Adrenal gland (tissue), 12 donors: ENCODE measurements around the gene NECTIN1. TPM values are rescaled to one million over a fixed set of nuclear protein-coding genes. Genes with fewer than 3 reads are reported as not detected.

Source experiments
- DNase-seq, 7 donors: peaks; one replicate each; pipeline ENCODE4 v3.0.0-alpha.2; 2019 to 2020
- H3K27ac ChIP-seq, 5 donors: fragments of 200-600 bp; sonication (generic) in 4 of 5; 1 replicate in 3 of 5; 2 replicates in 2 of 5; pipeline versions ENCODE4 v1.5.1 to v1.8.0; 2016 to 2020; ENCODE audit warnings: mild to moderate bottlenecking in 1 of 5
- H3K27me3 ChIP-seq: fragments of 200-600 bp; 2 replicates; pipeline ENCODE4 v1.8.0; 2021
- H3K36me3 ChIP-seq, 2 donors: fragments of 200-600 bp; replicated peaks in 1 of 2; 1 replicate in 1 of 2; 2 replicates in 1 of 2; pipeline versions ENCODE4 v1.5.1 to v1.8.0; 2018 to 2022
- H3K4me1 ChIP-seq, 2 donors: fragments of 200-600 bp; replicated peaks in 1 of 2; 1 replicate in 1 of 2; 2 replicates in 1 of 2; pipeline versions ENCODE4 v1.5.1 to v1.8.0; 2018 to 2021
- H3K4me3 ChIP-seq, 4 donors: fragments of 200-600 bp; sonication (generic) in 3 of 4; one replicate each; pipeline ENCODE4 v1.5.1; 2016 to 2018
- H3K9me3 ChIP-seq, 3 donors: fragments of 200-600 bp; sonication (generic) in 1 of 3; replicated peaks in 1 of 3; 1 replicate in 2 of 3; 2 replicates in 1 of 3; pipeline versions ENCODE4 v1.5.1 to v1.8.0; 2016 to 2021
- POLR2A ChIP-seq, 2 donors: fragments of 450-650 bp; IDR thresholded peaks; one replicate each; pipeline ENCODE4 v1.6.1; 2017; ENCODE audit warnings: antibody characterized with exemption in 2 of 2, mild to moderate bottlenecking in 2 of 2, moderate library complexity in 1 of 2
- WGBS, 4 donors: extraction: QIAGEN DNeasy Blood & Tissue Kit in 2 of 4; methylation state at CpG; one replicate each; pipeline versions ENCODE4 v1.1.5 to v1.1.7; 2013 to 2017; 5-methylcytosine and 5-hydroxymethylcytosine counted together
- intact Hi-C, 2 donors: fragments of 100-400 bp; cut with DNase I; formaldehyde crosslinking; loops; one replicate each; pipeline versions ENCODE4 v1.14.1 to v1.15.0; 2022 to 2023
- polyA plus RNA-seq, 3 donors: library from polyadenylated mRNA; stranded (reverse); fragments of 200-250 nt in 2 of 3; fragments of 350-450 nt in 1 of 3; fragmentation: Illumina TruSeq in 1 of 3; extraction: RNeasy Lipid Tissue Mini Kit (QIAGEN cat#74804) in 1 of 3; gene quantifications; one replicate each; pipeline ENCODE4 v1.2.3, GENCODE V29; 2013 to 2014
- total RNA-seq, 9 donors: library from RNA; depleted of rRNA in 4 of 9; stranded (reverse); fragments of >200 nt in 4 of 9; fragments of 120-200 nt in 1 of 9; fragmentation: NEBNext Ultra II Directional in 1 of 9; extraction: Animal tissue kit (Norgen Biotek cat#: 25700) in 1 of 9; gene quantifications; one replicate each; pipeline versions ENCODE4 v1.1.0 to v1.2.4, GENCODE V29; 2013 to 2023
- TF ChIP-seq, protein P1 (sequence below), 6 experiments: fragments of 450-650 bp in 4 of 6; fragments of 200-600 bp in 2 of 6; sonication (generic) in 1 of 6; IDR thresholded peaks; 1 replicate in 5 of 6; 2 replicates in 1 of 6; pipeline versions ENCODE4 v1.5.1 to v1.8.0; 2016 to 2021; ENCODE audit warnings: antibody characterized with exemption in 6 of 6, mild to moderate bottlenecking in 2 of 6, moderate library complexity in 1 of 6
- donor health status: healthy with polysubstance abuse.
- donor health status: Bipolar disorder and iron deficiency.
- donor health status: DM: yes; HTN: yes; CAD: no.
- donor health status: DM: no; HTN: no; CAD: no.
- donor health status: DM: no; HTN: no; CAD: no.
- donor health status: DM: yes; HTN: yes; CAD: no.

The NECTIN1 gene
- total and polyA plus RNA-seq, 12 donors: 1.6 to 19.6 (median 5.4) TPM

DNA sequence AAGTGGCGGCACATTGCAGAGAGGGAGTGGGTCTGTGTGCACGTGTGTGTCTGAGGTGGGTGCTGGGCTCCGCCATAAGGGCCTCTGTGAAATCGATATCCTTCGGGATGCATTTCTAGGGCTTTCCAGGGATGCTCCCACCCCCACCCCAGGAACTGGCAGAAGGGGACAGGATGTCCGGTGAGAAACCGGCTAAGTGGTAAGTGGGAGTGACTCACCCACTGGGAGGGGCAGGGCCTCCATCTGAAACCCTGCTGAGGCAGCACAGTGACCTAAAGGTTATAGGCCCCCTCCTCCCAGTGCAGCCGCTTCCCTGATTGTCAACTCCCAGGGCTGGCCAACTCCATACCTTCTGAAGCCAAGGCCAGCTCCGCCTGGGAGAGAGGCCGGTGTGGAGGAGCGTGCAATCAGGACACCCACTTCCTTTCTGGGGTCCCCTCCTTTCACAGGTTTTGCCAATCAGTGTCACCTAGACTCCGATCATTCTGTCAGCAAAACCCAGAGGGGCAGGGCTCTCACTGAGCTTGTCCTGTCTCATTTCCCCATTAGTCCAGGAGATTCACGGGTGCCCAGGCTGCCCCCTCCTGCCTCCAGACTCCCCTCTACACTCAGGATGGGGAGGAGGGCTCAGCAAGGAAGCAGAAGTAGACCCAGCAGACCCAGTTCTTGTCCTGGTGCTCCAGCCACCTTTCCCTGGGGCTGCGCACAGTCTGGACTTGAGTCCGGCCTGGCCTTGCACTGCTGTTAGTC lies 44.5 kb downstream of the NECTIN1 start:
- intact Hi-C loops: no loop called here
- peak in 3 of 7 donors; percentile 23 to 35 (median 29) for DNase-seq
- WGBS, 4 donors: 66 to 71% (median 68%) methylated on average over 11 to 15 of the region's 15 CpGs
- Histone ChIP-seq H3K27ac (no peak overlapping the region), H3K27me3 (no peaks in the 10 kb centered on the region), H3K4me1 (peaks cover 0 to 8% of the 10 kb centered on the region in 2 donors), H3K9me3 (no peaks in the 10 kb centered on the region), H3K36me3 (no peaks in the 10 kb centered on the region), H3K4me3 (no peak overlapping the region)
- TF ChIP-seq, protein P1, sequence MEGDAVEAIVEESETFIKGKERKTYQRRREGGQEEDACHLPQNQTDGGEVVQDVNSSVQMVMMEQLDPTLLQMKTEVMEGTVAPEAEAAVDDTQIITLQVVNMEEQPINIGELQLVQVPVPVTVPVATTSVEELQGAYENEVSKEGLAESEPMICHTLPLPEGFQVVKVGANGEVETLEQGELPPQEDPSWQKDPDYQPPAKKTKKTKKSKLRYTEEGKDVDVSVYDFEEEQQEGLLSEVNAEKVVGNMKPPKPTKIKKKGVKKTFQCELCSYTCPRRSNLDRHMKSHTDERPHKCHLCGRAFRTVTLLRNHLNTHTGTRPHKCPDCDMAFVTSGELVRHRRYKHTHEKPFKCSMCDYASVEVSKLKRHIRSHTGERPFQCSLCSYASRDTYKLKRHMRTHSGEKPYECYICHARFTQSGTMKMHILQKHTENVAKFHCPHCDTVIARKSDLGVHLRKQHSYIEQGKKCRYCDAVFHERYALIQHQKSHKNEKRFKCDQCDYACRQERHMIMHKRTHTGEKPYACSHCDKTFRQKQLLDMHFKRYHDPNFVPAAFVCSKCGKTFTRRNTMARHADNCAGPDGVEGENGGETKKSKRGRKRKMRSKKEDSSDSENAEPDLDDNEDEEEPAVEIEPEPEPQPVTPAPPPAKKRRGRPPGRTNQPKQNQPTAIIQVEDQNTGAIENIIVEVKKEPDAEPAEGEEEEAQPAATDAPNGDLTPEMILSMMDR (IDR thresholded peaks at IDR 0.05): no peak
- no peak for TF ChIP-seq POLR2A (IDR thresholded peaks at IDR 0.05)

DNA sequence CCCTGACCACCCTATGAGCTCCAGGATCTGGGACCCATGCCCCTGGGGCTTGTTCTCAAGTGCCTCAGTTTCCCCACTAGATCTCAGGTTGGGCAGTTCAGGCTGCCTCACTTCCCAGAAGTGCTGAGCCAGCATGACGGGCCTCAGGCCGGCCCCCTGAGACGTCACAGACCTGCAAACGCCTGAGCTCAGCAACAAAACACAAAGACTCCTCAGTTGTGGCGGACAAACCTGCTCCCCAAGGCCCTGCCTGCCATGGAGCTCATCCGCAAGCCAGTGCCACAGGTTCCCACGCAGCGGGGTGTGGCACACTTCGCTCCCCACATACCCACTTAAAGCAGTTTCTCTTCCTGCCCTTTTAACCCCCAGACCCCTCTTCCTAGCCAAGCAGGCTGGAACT lies 45.2 kb downstream of the NECTIN1 start:
- Histone ChIP-seq H3K9me3 (no peaks in the 10 kb centered on the region), H3K4me1 (peaks cover 0 to 8% of the 10 kb centered on the region in 2 donors), H3K36me3 (no peaks in the 10 kb centered on the region), H3K27me3 (no peaks in the 10 kb centered on the region), H3K4me3 (no peak overlapping the region), H3K27ac (no peak overlapping the region)
- intact Hi-C loops: no loop called here
- 74 to 86% (median 81%) methylated on average over 4 to 9 of the region's 9 CpGs for WGBS, 4 donors
- TF ChIP-seq POLR2A (IDR thresholded peaks at IDR 0.05): no peak
- TF ChIP-seq, protein P1 (IDR thresholded peaks at IDR 0.05): no peak
- no peak for DNase-seq

DNA sequence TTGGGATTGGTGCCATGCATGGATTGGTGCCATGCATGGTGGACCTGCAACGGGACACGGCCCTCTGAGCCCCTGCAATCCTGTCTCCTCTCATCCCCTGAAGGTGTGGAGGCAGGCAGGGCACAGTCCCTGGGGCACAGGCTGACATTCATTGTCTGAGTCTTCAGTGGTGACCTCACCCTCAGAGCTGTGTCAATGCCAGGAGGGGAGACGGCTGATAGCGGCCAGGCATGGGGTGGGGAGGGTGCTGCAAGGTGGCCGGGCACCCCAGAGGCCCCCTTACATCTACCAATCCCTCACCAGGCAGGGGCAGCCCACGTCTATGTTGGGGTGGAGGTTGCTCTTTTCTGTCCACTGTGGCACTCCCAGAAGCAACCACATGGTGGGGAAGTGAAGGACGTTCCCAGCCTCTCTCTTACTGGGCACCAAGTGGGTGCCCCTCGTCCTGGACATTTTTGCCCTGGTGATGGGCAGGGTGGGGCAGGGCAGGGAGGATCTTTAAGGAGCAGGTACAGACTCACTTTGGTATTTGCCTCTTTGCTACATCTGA lies 47.6 kb downstream of the NECTIN1 start:
- Histone ChIP-seq H3K4me3 (no peak overlapping the region), H3K27ac (peak overlapping the region in 1 of 5 donors; percentile 21), H3K9me3 (no peaks in the 10 kb centered on the region), H3K4me1 (peaks cover 0 to 8% of the 10 kb centered on the region in 2 donors), H3K36me3 (no peaks in the 10 kb centered on the region), H3K27me3 (no peaks in the 10 kb centered on the region)
- no peak for TF ChIP-seq POLR2A (IDR thresholded peaks at IDR 0.05)
- TF ChIP-seq, protein P1 (IDR thresholded peaks at IDR 0.05): peak in 1 of 6 experiments; percentile 21
- DNase-seq: no peak
- WGBS, 4 donors: 63 to 66% (median 65%) methylated on average over 3 to 8 of the region's 8 CpGs
- intact Hi-C loops: no loop called here

DNA sequence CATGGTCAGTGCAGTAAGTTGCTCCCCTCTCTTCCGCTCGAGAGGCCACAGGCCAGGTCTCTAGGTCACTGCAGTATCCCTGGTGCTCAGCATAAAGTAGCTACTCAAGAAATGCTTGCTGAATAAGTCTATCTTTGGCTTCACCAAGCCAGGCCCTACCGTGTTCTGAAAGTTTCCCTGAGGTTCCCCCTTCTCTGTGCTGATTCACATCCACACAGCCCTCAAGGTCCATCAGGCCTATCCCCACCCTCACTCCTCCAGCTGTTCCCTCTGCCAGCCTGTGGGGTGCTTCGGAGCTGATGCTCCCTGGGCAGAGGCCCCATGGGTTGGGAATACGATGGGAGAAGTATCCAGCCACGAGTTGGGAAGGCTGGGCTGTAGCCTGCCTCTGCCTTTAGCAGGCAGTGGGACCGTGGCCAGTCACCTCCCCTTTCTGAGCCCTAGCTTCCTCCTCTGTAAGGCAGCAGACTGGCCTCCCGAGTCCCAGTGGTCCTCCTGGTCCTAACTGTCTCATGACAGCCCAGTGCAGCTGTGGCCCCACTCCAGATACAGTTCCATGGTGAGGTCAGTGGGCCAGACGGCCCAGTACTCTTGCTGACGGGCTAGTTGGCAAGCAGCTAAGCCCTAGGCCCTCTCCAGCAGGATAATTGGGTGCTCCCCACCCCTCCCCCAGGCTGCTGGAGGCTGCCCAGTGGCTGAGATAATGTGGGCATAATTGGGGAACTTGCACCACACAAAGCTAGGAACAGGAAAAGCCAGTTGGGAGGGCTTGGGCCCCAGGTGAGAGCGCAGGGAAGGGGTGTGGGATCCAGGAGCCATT lies 48.2 kb downstream of the NECTIN1 start:
- Histone ChIP-seq H3K9me3 (no peaks in the 10 kb centered on the region), H3K27me3 (no peaks in the 10 kb centered on the region), H3K4me3 (no peak overlapping the region), H3K4me1 (peaks cover 0 to 8% of the 10 kb centered on the region in 2 donors), H3K36me3 (no peaks in the 10 kb centered on the region), H3K27ac (peak overlapping the region in 1 of 5 donors; percentile 21)
- WGBS, 4 donors: 60 to 80% (median 65%) methylated on average over 5 to 11 of the region's 11 CpGs
- TF ChIP-seq POLR2A (IDR thresholded peaks at IDR 0.05): no peak
- TF ChIP-seq, protein P1 (IDR thresholded peaks at IDR 0.05): no peak
- intact Hi-C loops: no loop called here
- DNase-seq: peak in 4 of 7 donors; percentile 20 to 34 (median 30)
